ENCODE data around the gene ALX4. TPM values are rescaled to one million over a fixed set of nuclear protein-coding genes. Genes with fewer than 3 reads are reported as not detected.

Gene ALX4
- total RNA-seq, 2 experiments from 2014 or later: not detected

DNA sequence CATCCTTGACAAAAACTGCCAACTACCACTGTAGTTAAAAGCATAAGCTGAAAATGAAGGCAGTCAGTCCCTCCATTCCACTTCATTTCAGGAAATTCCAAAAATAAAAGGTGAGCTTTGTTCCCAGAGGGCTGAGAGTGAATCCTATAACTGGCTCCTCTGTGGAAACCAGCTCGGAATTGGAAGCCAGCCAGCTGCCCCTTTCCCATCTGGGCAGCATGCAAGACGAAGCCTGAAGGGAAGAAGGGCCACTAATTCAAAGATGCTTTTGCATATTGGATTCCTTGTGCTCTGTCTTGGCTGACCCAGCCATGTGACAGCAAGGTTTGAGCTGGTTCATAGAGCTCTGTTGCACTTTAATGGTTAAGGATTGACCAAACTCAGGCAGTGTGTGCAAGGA, 83.4 kb downstream of the ALX4 start:
- CTCF ChIA-PET: no interaction called here
- intact Hi-C loops (cut with DNase I, micrococcal nuclease): no loop called here
- H3K36me3 Mint-ChIP-seq (ENCODE audit: low read depth): peaks cover 43% of the 10 kb centered on the region

GRCh38 chr11:44224867-44225501, 85.0 kb downstream of the ALX4 start:
- Histone ChIP-seq H3K4me1 (ENCODE audit: insufficient read depth, low read length) (peaks cover 10% of the 10 kb centered on the region), H3K9me3 (ENCODE audit: control insufficient read depth in 1 of 2, insufficient read depth in 1 of 2, low read length in 2 of 2) (no peaks in the 10 kb centered on the region), H3K4me3 (ENCODE audit: low read length) (no peak overlapping the region), H3K27me3 (ENCODE audit: control insufficient read depth in 1 of 2, insufficient read depth in 2 of 2, low read length in 2 of 2) (no peaks in the 10 kb centered on the region), H3K36me3 (ENCODE audit: insufficient read depth, low read length) (no peaks in the 10 kb centered on the region), H3K27ac (ENCODE audit: low read depth in 1 of 2, low read length in 2 of 2) (no peak overlapping the region)
- POLR2A ChIA-PET: no interaction called here
- Mint-ChIP-seq H3K4me1 (ENCODE audit: low read depth) (peaks cover 17% of the 10 kb centered on the region), H3K4me3 (no peak overlapping the region), H3K27ac (no peak overlapping the region), H3K36me3 (ENCODE audit: low read depth) (peaks cover 46% of the 10 kb centered on the region), H3K9me3 (no peaks in the 10 kb centered on the region), H3K27me3 (no peaks in the 10 kb centered on the region)
- ATAC-seq (ENCODE audit: poor library complexity): no peak
- intact Hi-C loops (cut with DNase I, micrococcal nuclease): no loop called here
- CTCF ChIA-PET: no interaction called here
- no peak for DNase-seq
- no peak for TF ChIP-seq CTCF (IDR thresholded peaks at IDR 0.05)

More for the DNA sequence above, 83.4 kb downstream of the ALX4 start:
- Histone ChIP-seq H3K27me3 (ENCODE audit: control insufficient read depth in 1 of 2, insufficient read depth in 2 of 2, low read length in 2 of 2) (no peaks in the 10 kb centered on the region), H3K4me1 (ENCODE audit: insufficient read depth, low read length) (peaks cover 10% of the 10 kb centered on the region), H3K36me3 (ENCODE audit: insufficient read depth, low read length) (no peaks in the 10 kb centered on the region), H3K9me3 (ENCODE audit: control insufficient read depth in 1 of 2, insufficient read depth in 1 of 2, low read length in 2 of 2) (no peaks in the 10 kb centered on the region), H3K4me3 (ENCODE audit: low read length) (no peak overlapping the region), H3K27ac (ENCODE audit: low read depth in 1 of 2, low read length in 2 of 2) (no peak overlapping the region)
- Mint-ChIP-seq H3K27me3 (no peaks in the 10 kb centered on the region), H3K9me3 (no peaks in the 10 kb centered on the region), H3K4me3 (no peak overlapping the region), H3K4me1 (ENCODE audit: low read depth) (peaks cover 17% of the 10 kb centered on the region), H3K27ac (no peak overlapping the region)
- no peak for DNase-seq
- TF ChIP-seq CTCF (IDR thresholded peaks at IDR 0.05): no peak
- no peak for ATAC-seq (ENCODE audit: poor library complexity)
- POLR2A ChIA-PET: no interaction called here

- H3K4me1 Mint-ChIP-seq (ENCODE audit: low read depth): peaks cover 17% of the 10 kb centered on the region
- H3K4me3 ChIP-seq (ENCODE audit: low read length): no peak overlapping the region
- H3K4me1 ChIP-seq (ENCODE audit: insufficient read depth, low read length): peaks cover 10% of the 10 kb centered on the region
- ChIA-PET CTCF (no interaction called here), POLR2A (no interaction called here)
- no peak for TF ChIP-seq CTCF (IDR thresholded peaks at IDR 0.05)
- peaks cover 51% of the 10 kb centered on the region for H3K36me3 Mint-ChIP-seq (ENCODE audit: low read depth)
- no peaks in the 10 kb centered on the region for H3K9me3 Mint-ChIP-seq
- intact Hi-C loops (cut with DNase I, micrococcal nuclease): no loop called here
- H3K36me3 ChIP-seq (ENCODE audit: insufficient read depth, low read length): no peaks in the 10 kb centered on the region
- DNase-seq (no peak), ATAC-seq (ENCODE audit: poor library complexity) (no peak)
- H3K4me3 Mint-ChIP-seq: no peak overlapping the region
- no peak overlapping the region for H3K27ac Mint-ChIP-seq
- no peak overlapping the region for H3K27ac ChIP-seq (ENCODE audit: low read depth in 1 of 2, low read length in 2 of 2)
- no peaks in the 10 kb centered on the region for H3K27me3 ChIP-seq (ENCODE audit: control insufficient read depth in 1 of 2, insufficient read depth in 2 of 2, low read length in 2 of 2)
- no peaks in the 10 kb centered on the region for H3K27me3 Mint-ChIP-seq
- no peaks in the 10 kb centered on the region for H3K9me3 ChIP-seq (ENCODE audit: control insufficient read depth in 1 of 2, insufficient read depth in 1 of 2, low read length in 2 of 2)
Observed at GRCh38 chr11:44223238-44223637, 86.7 kb downstream of the ALX4 start.

Measured in CD4-positive, alpha-beta T cell (primary cell).